Peyer's patch (tissue), 4 donors: ENCODE measurements around the gene SORCS1. TPM values are rescaled to one million over a fixed set of nuclear protein-coding genes. Genes with fewer than 3 reads are reported as not detected.

Source experiments
- DNase-seq, 3 donors: peaks; one replicate each; pipeline ENCODE4 v3.0.0-alpha.2; 2017 to 2019
- H3K27ac ChIP-seq, 4 donors: fragments of 200-600 bp; sonication (generic); one replicate each; pipeline ENCODE4 v1.5.1; 2016 to 2019
- H3K27me3 ChIP-seq, 2 donors: fragments of 200-600 bp; sonication (generic); one replicate each; pipeline ENCODE4 v1.5.1; 2019
- H3K36me3 ChIP-seq, 3 donors: fragments of 200-600 bp; sonication (generic); one replicate each; pipeline ENCODE4 v1.5.1; 2016 to 2019
- H3K4me1 ChIP-seq, 4 donors: fragments of 200-600 bp; sonication (generic); one replicate each; pipeline ENCODE4 v1.5.1; 2016 to 2019
- H3K4me3 ChIP-seq, 4 donors: fragments of 200-600 bp; sonication (generic); 1 replicate in 3 of 4; 2 replicates in 1 of 4; pipeline ENCODE4 v1.5.1; 2016 to 2019; ENCODE audit warnings: mild to moderate bottlenecking in 1 of 4
- H3K9me3 ChIP-seq, 4 donors: fragments of 200-600 bp; sonication (generic); one replicate each; pipeline ENCODE4 v1.5.1; 2016 to 2019; ENCODE audit warnings: mild to moderate bottlenecking in 1 of 4
- CTCF ChIP-seq, 6 experiments: fragments of 450-650 bp in 4 of 6; fragments of 200-600 bp in 2 of 6; sonication (generic) in 1 of 6; IDR thresholded peaks; one replicate each; pipeline ENCODE4 v1.5.1; 2017 to 2019; ENCODE audit warnings: antibody characterized with exemption in 6 of 6, mild to moderate bottlenecking in 3 of 6, moderate library complexity in 1 of 6
- POLR2A ChIP-seq, 2 donors: fragments of 450-650 bp; IDR thresholded peaks; one replicate each; pipeline ENCODE4 v1.5.1; 2017; ENCODE audit warnings: antibody characterized with exemption in 2 of 2, mild to moderate bottlenecking in 2 of 2, moderate library complexity in 2 of 2
- total RNA-seq, 4 donors: library from RNA; depleted of rRNA; stranded (reverse); fragments of >200 nt; gene quantifications; one replicate each; pipeline ENCODE4 v1.1.0, GENCODE V29; 2016

Gene SORCS1
- total RNA-seq, 4 donors from 2014 or later, result 0.53 to 5.9 (median 2.4) TPM

GRCh38 chr10:106949680-106950478 is 214.6 kb downstream of the SORCS1 start:
- H3K4me1 ChIP-seq, result no peaks in the 10 kb centered on the region
- H3K4me3 ChIP-seq, result no peak overlapping the region
- no peak overlapping the region for H3K27ac ChIP-seq
- TF ChIP-seq POLR2A (IDR thresholded peaks at IDR 0.05) (no peak), CTCF (IDR thresholded peaks at IDR 0.05) (no peak)
- H3K36me3 ChIP-seq, result no peaks in the 10 kb centered on the region
- no peaks in the 10 kb centered on the region for H3K9me3 ChIP-seq
- DNase-seq, result no peak
- H3K27me3 ChIP-seq, result no peaks in the 10 kb centered on the region

GRCh38 chr10:106947643-106948042 is 216.9 kb downstream of the SORCS1 start:
- H3K9me3 ChIP-seq, result no peaks in the 10 kb centered on the region
- TF ChIP-seq POLR2A (IDR thresholded peaks at IDR 0.05), result no peak
- TF ChIP-seq CTCF (IDR thresholded peaks at IDR 0.05), result no peak
- no peaks in the 10 kb centered on the region for H3K4me1 ChIP-seq
- no peak overlapping the region for H3K27ac ChIP-seq
- no peaks in the 10 kb centered on the region for H3K27me3 ChIP-seq
- no peak overlapping the region for H3K4me3 ChIP-seq
- no peak for DNase-seq
- H3K36me3 ChIP-seq, result no peaks in the 10 kb centered on the region

- DNase-seq, result no peak
- H3K27ac ChIP-seq, result no peak overlapping the region
- H3K27me3 ChIP-seq, result no peaks in the 10 kb centered on the region
Measured at GRCh38 chr10:106942035-106942662, 222.4 kb downstream of the SORCS1 start.

GRCh38 chr10:106941297-106942034 is 223.0 kb downstream of the SORCS1 start:
- no peaks in the 10 kb centered on the region for H3K9me3 ChIP-seq
- no peak overlapping the region for H3K27ac ChIP-seq
- H3K4me1 ChIP-seq, result no peaks in the 10 kb centered on the region
- DNase-seq, result no peak
- no peak for TF ChIP-seq CTCF (IDR thresholded peaks at IDR 0.05)
- no peak for TF ChIP-seq POLR2A (IDR thresholded peaks at IDR 0.05)
- no peak overlapping the region for H3K4me3 ChIP-seq
- no peaks in the 10 kb centered on the region for H3K27me3 ChIP-seq
- H3K36me3 ChIP-seq, result no peaks in the 10 kb centered on the region

More at GRCh38 chr10:106942035-106942662, 222.4 kb downstream of the SORCS1 start:
- Histone ChIP-seq H3K4me1 (no peaks in the 10 kb centered on the region), H3K36me3 (no peaks in the 10 kb centered on the region), H3K4me3 (no peak overlapping the region), H3K9me3 (no peaks in the 10 kb centered on the region)
- TF ChIP-seq POLR2A (IDR thresholded peaks at IDR 0.05), result no peak
- no peak for TF ChIP-seq CTCF (IDR thresholded peaks at IDR 0.05)

- no peak for DNase-seq
Measured at GRCh38 chr10:106938513-106938912, 226.0 kb downstream of the SORCS1 start.

More at GRCh38 chr10:106938513-106938912, 226.0 kb downstream of the SORCS1 start:
- no peaks in the 10 kb centered on the region for H3K36me3 ChIP-seq
- no peaks in the 10 kb centered on the region for H3K4me1 ChIP-seq
- H3K27me3 ChIP-seq, result no peaks in the 10 kb centered on the region
- no peak for TF ChIP-seq CTCF (IDR thresholded peaks at IDR 0.05)
- TF ChIP-seq POLR2A (IDR thresholded peaks at IDR 0.05), result no peak
- H3K9me3 ChIP-seq, result no peaks in the 10 kb centered on the region
- no peak overlapping the region for H3K4me3 ChIP-seq
- no peak overlapping the region for H3K27ac ChIP-seq
